Activated CD4-positive, alpha-beta T cell treated with anti-CD3 and anti-CD28 coated beads, Interleukin-10, Interleukin-2, amounts not matched to agents 100 ng/mL and 50 ng/mL, durations not matched to agents 16 hours and 8 hours (primary cell): ENCODE measurements around the gene MIGA2.

Source experiments
- DNase-seq: peaks from one replicate; pipeline ENCODE4 v3.0.0-alpha.2; 2020

Gene MIGA2

GRCh38 chr9:129075996-129076639 lies 39.7 kb downstream of the MIGA2 start:
- no peak for DNase-seq

- DNase-seq: no peak
These were observed 40.2 kb downstream of the MIGA2 start for GRCh38 chr9:129076640-129077037.

GRCh38 chr9:129077236-129077635 lies 40.8 kb downstream of the MIGA2 start:
- DNase-seq: no peak

- DNase-seq: no peak
These were observed 42.5 kb downstream of the MIGA2 start for GRCh38 chr9:129078691-129079503.

- no peak for DNase-seq
These were observed 43.4 kb downstream of the MIGA2 start for GRCh38 chr9:129079829-129080228.

- DNase-seq: no peak
These were observed 43.8 kb downstream of the MIGA2 start for GRCh38 chr9:129080298-129080600.

GRCh38 chr9:129080601-129081387 lies 44.4 kb downstream of the MIGA2 start, which contains the start of gene DOLPP1:
Gene DOLPP1 (plus strand): TSS chr9:129081111. CDS start chr9:129081132, 21 bp downstream.
- DNase-seq: peak; percentile 100

- no peak for DNase-seq
These were observed 45.0 kb downstream of the MIGA2 start for GRCh38 chr9:129081388-129081904.

- no peak for DNase-seq
These were observed 47.7 kb downstream of the MIGA2 start for GRCh38 chr9:129084087-129084486.

- no peak for DNase-seq
These were observed 52.8 kb downstream of the MIGA2 start for GRCh38 chr9:129089246-129089645.

GRCh38 chr9:129093602-129094386 lies 57.4 kb downstream of the MIGA2 start:
- DNase-seq: no peak

- DNase-seq: no peak
These were observed 58.2 kb downstream of the MIGA2 start for GRCh38 chr9:129094387-129095169.

- no peak for DNase-seq
These were observed 58.8 kb downstream of the MIGA2 start for GRCh38 chr9:129095170-129095667.

- no peak for DNase-seq
These were observed 59.5 kb downstream of the MIGA2 start for GRCh38 chr9:129095908-129096307.

GRCh38 chr9:129097671-129098306 lies 61.4 kb downstream of the MIGA2 start:
- DNase-seq: no peak

- no peak for DNase-seq
These were observed 61.9 kb downstream of the MIGA2 start for GRCh38 chr9:129098328-129098727.

GRCh38 chr9:129100383-129101169 lies 64.2 kb downstream of the MIGA2 start:
- no peak for DNase-seq

- no peak for DNase-seq
These were observed 64.9 kb downstream of the MIGA2 start for GRCh38 chr9:129101279-129101678.

GRCh38 chr9:129102095-129102525 lies 65.7 kb downstream of the MIGA2 start:
- DNase-seq: no peak
